Neural cell (in vitro differentiated cells): ENCODE measurements around the gene S100A13. TPM values are rescaled to one million over a fixed set of nuclear protein-coding genes. Genes with fewer than 3 reads are reported as not detected.

Experiments used
- H2AFZ ChIP-seq: fragments of 200-600, 300-800 bp; sonication (generic), shearing (Covaris generic); 2 replicates; pipeline ENCODE4 v1.6.0; 2014; ENCODE audit warnings: low read depth, mild to moderate bottlenecking, antibody characterized with exemption, low read length, moderate library complexity
- H3F3A ChIP-seq: fragments of 200-600 bp; shearing (Covaris generic); 2 replicates; pipeline ENCODE4 v1.6.1; 2016; ENCODE audit warnings: mild to moderate bottlenecking, moderate library complexity, mixed read lengths, antibody characterized with exemption, low read length; ENCODE audit not compliant: insufficient read depth, poor library complexity, severe bottlenecking
- H3K27ac ChIP-seq: fragments of 200-600, 300-800 bp; sonication (generic), shearing (Covaris generic); 2 replicates; pipeline ENCODE4 v1.5.1; 2014; ENCODE audit warnings: mild to moderate bottlenecking, low read length, moderate library complexity
- H3K27me3 ChIP-seq: fragments of 300-800, 200-600 bp; sonication (generic), shearing (Covaris generic); 2 replicates; pipeline ENCODE4 v1.6.0; 2014; ENCODE audit warnings: mild to moderate bottlenecking, low read depth, low read length, moderate library complexity; ENCODE audit not compliant: insufficient read depth
- H3K36me3 ChIP-seq: fragments of 300-800, 200-600 bp; sonication (generic), shearing (Covaris generic); 2 replicates; pipeline ENCODE4 v1.5.1; 2014; ENCODE audit warnings: mild to moderate bottlenecking, antibody characterized with exemption, low read length, moderate library complexity; ENCODE audit not compliant: insufficient read depth
- H3K4me2 ChIP-seq: fragments of 300-800, 200-600 bp; sonication (generic), shearing (Covaris generic); 2 replicates; pipeline ENCODE4 v1.6.0; 2014; ENCODE audit warnings: mild to moderate bottlenecking, low read length
- H3K4me3 ChIP-seq: fragments of 300-800, 200-600 bp; sonication (generic), shearing (Covaris generic); 2 replicates; pipeline ENCODE4 v1.5.1; 2014; ENCODE audit warnings: mild to moderate bottlenecking, low read length, moderate library complexity
- H3K79me2 ChIP-seq: fragments of 200-600 bp; shearing (Covaris generic); replicated peaks from 2 replicates; pipeline ENCODE4 v1.6.0; 2014; ENCODE audit warnings: mild to moderate bottlenecking, low read length, moderate library complexity; ENCODE audit not compliant: insufficient read depth
- H3K9ac ChIP-seq: fragments of 300-800, 200-600 bp; sonication (generic), shearing (Covaris generic); 2 replicates; pipeline ENCODE4 v1.6.1; 2016; ENCODE audit warnings: mild to moderate bottlenecking, low read length, mixed read lengths
- H3K9me2 ChIP-seq: fragments of 200-600 bp; shearing (Covaris generic); 2 replicates; pipeline ENCODE4 v1.6.1; 2016; ENCODE audit warnings: mild to moderate bottlenecking, low read length, mixed read lengths; ENCODE audit not compliant: insufficient read depth
- H3K9me3 ChIP-seq: fragments of 200-600, 300-800 bp; sonication (generic), shearing (Covaris generic); 2 replicates; pipeline ENCODE4 v1.6.1; 2016; ENCODE audit warnings: mild to moderate bottlenecking, mixed run types, low read length, moderate library complexity, mixed read lengths
- H4K20me1 ChIP-seq: fragments of 200-600 bp; shearing (Covaris generic); 2 replicates; pipeline ENCODE4 v1.6.1; 2016; ENCODE audit warnings: mild to moderate bottlenecking, mixed run types; ENCODE audit not compliant: insufficient read depth
- CTCF ChIP-seq: fragments of 450-650 bp; IDR thresholded peaks from 2 replicates; pipeline ENCODE4 v1.5.1; 2014; ENCODE audit warnings: antibody characterized with exemption, mild to moderate bottlenecking, moderate library complexity; ENCODE audit not compliant: poor library complexity, severe bottlenecking
- EP300 ChIP-seq: fragments of 450-650 bp; conservative IDR thresholded peaks from 2 replicates; pipeline ENCODE4 v1.6.1; 2014; ENCODE audit warnings: antibody characterized with exemption, mild to moderate bottlenecking, moderate library complexity; ENCODE audit not compliant: poor library complexity, severe bottlenecking
- EZH2 ChIP-seq: fragments of 200-600, 300-800 bp; shearing (Covaris generic), sonication (generic); IDR thresholded peaks from 2 replicates; pipeline ENCODE4 v1.6.1; 2014; ENCODE audit warnings: antibody characterized with exemption, low read length, borderline replicate concordance, mild to moderate bottlenecking; ENCODE audit not compliant: insufficient read depth, poor library complexity, severe bottlenecking
- MXI1 ChIP-seq: fragments of 450-650 bp; conservative IDR thresholded peaks from 2 replicates; pipeline ENCODE4 v1.6.1; 2014; ENCODE audit warnings: antibody characterized with exemption, mild to moderate bottlenecking; ENCODE audit not compliant: poor library complexity, severe bottlenecking
- POLR2AphosphoS5 ChIP-seq: IDR thresholded peaks from 2 replicates; pipeline ENCODE4 v1.6.1; 2012
- RAD21 ChIP-seq: fragments of 450-650 bp; conservative IDR thresholded peaks from 2 replicates; pipeline ENCODE4 v1.6.1; 2014; ENCODE audit warnings: antibody characterized with exemption, mild to moderate bottlenecking, moderate library complexity
- REST ChIP-seq: IDR thresholded peaks from 2 replicates; pipeline ENCODE4 v1.6.1; 2012; ENCODE audit warnings: borderline replicate concordance
- SMC3 ChIP-seq: fragments of 450-650 bp; conservative IDR thresholded peaks from 2 replicates; pipeline ENCODE4 v1.6.1; 2014; ENCODE audit warnings: antibody characterized with exemption, mild to moderate bottlenecking, moderate library complexity; ENCODE audit not compliant: poor library complexity
- TAF1 ChIP-seq: IDR thresholded peaks from 2 replicates; pipeline ENCODE4 v1.6.1; 2012; ENCODE audit warnings: low read depth
- polyA plus RNA-seq: library from polyadenylated mRNA; depleted of rRNA; stranded (reverse); fragments of >200 nt; gene quantifications from 2 replicates; pipeline ENCODE4 v1.2.3, GENCODE V29; 2014

The S100A13 gene
- polyA plus RNA-seq, 1 donor from 2014 or later: 2.1 TPM

- H3K9ac ChIP-seq: no peak overlapping the region
- H2AFZ ChIP-seq: no peak overlapping the region
- no peaks in the 10 kb centered on the region for H3K36me3 ChIP-seq
Measured at GRCh38 chr1:153617663-153618062, 9.6 kb downstream of the S100A13 start.

GRCh38 chr1:153616917-153617311, 10.4 kb downstream of the S100A13 start:
- no peaks in the 10 kb centered on the region for H3K36me3 ChIP-seq
- no peaks in the 10 kb centered on the region for H3F3A ChIP-seq
- no peak overlapping the region for H2AFZ ChIP-seq
- no peaks in the 10 kb centered on the region for H3K9me2 ChIP-seq
- no peak overlapping the region for H3K4me2 ChIP-seq
- H4K20me1 ChIP-seq: no peaks in the 10 kb centered on the region
- no peaks in the 10 kb centered on the region for H3K9me3 ChIP-seq
- H3K27ac ChIP-seq: no peak overlapping the region
- H3K79me2 ChIP-seq: no peaks in the 10 kb centered on the region
- H3K9ac ChIP-seq: no peak overlapping the region
- no peak overlapping the region for H3K4me3 ChIP-seq
- H3K27me3 ChIP-seq: no peaks in the 10 kb centered on the region
- TF ChIP-seq SMC3: no peak
- TF ChIP-seq RAD21: no peak
- no peak for TF ChIP-seq MXI1
- TF ChIP-seq EP300: no peak
- TF ChIP-seq TAF1: no peak
- no peak for TF ChIP-seq REST
- TF ChIP-seq POLR2AphosphoS5: no peak
- TF ChIP-seq EZH2: no peak

More at GRCh38 chr1:153617663-153618062, 9.6 kb downstream of the S100A13 start:
- H3F3A ChIP-seq: no peaks in the 10 kb centered on the region
- no peak overlapping the region for H3K27ac ChIP-seq
- H3K79me2 ChIP-seq: no peaks in the 10 kb centered on the region
- H3K9me3 ChIP-seq: no peaks in the 10 kb centered on the region
- no peak for TF ChIP-seq RAD21
- TF ChIP-seq POLR2AphosphoS5: no peak
- TF ChIP-seq CTCF: peak; percentile 35
- no peak for TF ChIP-seq REST
- no peak for TF ChIP-seq EZH2
- TF ChIP-seq MXI1: no peak
- peak; percentile 30 for TF ChIP-seq SMC3
- no peak for TF ChIP-seq TAF1
- no peak for TF ChIP-seq EP300
- no peaks in the 10 kb centered on the region for H4K20me1 ChIP-seq
- H3K9me2 ChIP-seq: no peaks in the 10 kb centered on the region
- H3K4me3 ChIP-seq: no peak overlapping the region
- no peaks in the 10 kb centered on the region for H3K27me3 ChIP-seq
- no peak overlapping the region for H3K4me2 ChIP-seq
